GM12892 (cell line): ENCODE data around the gene SPEF1.
A peak's percentile ranks its signal among the peaks of the same experiment; 100 is the strongest.
"Not testable (repeated sequence)": the region's sequence is repeated elsewhere in the genome, so short reads cannot be mapped to it uniquely, and the experiment has no call there.

Source experiments
- DNase-seq: peaks from one replicate; pipeline ENCODE4 v3.0.0; 2011; ENCODE audit not compliant: insufficient read length
- FAIRE-seq: peaks from 2 replicates; lab custom pipeline; 2011; peaks lifted over from hg19 to GRCh38; lab: Jason Lieb, UNC
- POLR2A ChIP-seq: IDR thresholded peaks from 2 replicates; pipeline ENCODE4 v1.6.1; 2011; ENCODE audit warnings: low read depth, low read length, control low read depth
- POLR2AphosphoS5 ChIP-seq: IDR thresholded peaks from 2 replicates; pipeline ENCODE4 v1.6.1; 2011; ENCODE audit warnings: low read depth, low read length, control low read depth
- TAF1 ChIP-seq: IDR thresholded peaks from 2 replicates; pipeline ENCODE4 v1.6.1; 2011; ENCODE audit warnings: low read depth, mild to moderate bottlenecking, control low read depth, low read length, borderline replicate concordance

The SPEF1 gene

DNA sequence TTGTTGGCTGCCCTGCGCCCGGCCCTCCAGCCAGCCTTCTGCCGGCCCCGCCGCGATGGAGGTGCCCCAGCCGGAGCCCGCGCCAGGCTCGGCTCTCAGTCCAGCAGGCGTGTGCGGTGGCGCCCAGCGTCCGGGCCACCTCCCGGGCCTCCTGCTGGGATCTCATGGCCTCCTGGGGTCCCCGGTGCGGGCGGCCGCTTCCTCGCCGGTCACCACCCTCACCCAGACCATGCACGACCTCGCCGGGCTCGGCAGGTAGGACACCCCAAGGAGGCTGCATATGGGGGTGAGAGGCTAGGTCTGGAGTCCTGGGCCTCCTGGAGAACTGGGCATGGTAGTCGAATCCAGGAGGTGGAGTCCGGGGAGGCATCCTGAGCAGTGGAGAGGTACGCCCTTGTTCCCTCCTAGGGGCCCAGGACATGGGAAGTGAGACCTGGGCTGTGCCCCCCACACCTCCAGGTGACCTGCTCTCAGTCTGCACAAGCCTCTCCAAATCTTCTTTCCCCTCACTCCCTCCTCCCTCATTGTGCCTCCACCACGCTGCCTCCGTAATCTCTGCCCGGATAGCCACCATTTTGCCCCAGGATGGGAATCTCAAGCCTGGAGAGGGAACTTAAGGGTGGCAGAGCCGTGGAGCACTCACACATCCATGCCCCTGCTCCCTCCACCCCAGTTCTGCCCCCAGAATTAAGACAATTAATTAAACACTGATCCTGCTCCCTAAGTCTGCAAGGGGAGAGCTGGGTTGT, 15.4 kb upstream of the SPEF1 start:
- FAIRE-seq (peak; percentile 74), DNase-seq (no peak)
- no peak for TF ChIP-seq POLR2AphosphoS5
- TF ChIP-seq POLR2A = no peak
- no peak for TF ChIP-seq TAF1

DNA sequence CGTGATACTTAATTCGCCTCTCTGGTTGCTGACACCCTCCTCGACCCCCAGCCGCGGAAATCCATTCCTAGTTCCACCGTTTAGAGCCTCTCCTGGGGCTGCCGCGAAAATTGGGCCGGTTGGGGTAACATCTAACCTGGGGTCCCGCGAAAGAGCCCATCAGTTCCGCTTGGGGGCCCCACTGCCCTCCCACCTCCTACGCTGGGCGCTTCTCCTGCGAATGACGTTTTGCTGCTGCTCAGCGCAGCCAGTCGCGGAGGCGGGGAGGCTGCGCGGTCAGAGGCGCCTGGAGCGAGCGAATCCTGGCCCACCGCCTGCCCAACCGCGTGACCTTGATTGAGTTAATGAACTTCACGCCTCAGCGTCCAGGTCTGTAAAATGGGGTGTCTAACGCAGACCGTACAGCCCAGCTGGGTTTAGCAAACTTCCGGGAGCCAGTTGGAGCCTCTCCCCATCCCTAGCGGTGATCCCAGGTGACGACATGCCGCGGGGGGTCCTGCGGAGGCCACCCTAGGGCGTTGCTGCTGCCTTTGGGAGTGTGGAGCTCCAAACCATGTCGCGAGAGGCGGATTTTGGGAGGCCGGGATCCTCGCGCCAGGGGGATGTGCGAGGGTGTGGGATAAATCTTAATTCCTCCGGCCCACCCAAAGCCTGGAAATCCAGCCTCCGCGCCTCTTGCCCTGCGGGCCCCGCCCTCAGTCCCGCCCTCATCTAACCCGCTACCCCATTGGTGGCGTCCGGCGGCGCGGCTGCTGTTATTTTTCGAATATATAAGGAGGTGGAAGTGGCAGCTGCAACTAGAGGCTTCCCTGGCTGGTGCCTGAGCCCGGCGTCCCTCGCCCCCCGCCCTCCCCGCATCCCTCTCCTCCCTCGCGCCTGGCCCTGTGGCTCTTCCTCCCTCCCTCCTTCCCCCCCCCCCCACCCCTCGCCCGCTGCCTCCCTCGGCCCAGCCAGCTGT, 14.5 kb upstream of the SPEF1 start, which contains the start of gene CDC25B:
Gene CDC25B, plus strand, starts transcription at position 800 of the 958 bp plus-strand sequence. CDS start 222 bp downstream, outside the sequence.
- FAIRE-seq = peak; percentile 94
- TF ChIP-seq TAF1 (no peak), POLR2A (peak; percentile 70), POLR2AphosphoS5 (peak; percentile 42; the same call in 1 of the 2 replicates)
- DNase-seq = peak; percentile 93

DNA sequence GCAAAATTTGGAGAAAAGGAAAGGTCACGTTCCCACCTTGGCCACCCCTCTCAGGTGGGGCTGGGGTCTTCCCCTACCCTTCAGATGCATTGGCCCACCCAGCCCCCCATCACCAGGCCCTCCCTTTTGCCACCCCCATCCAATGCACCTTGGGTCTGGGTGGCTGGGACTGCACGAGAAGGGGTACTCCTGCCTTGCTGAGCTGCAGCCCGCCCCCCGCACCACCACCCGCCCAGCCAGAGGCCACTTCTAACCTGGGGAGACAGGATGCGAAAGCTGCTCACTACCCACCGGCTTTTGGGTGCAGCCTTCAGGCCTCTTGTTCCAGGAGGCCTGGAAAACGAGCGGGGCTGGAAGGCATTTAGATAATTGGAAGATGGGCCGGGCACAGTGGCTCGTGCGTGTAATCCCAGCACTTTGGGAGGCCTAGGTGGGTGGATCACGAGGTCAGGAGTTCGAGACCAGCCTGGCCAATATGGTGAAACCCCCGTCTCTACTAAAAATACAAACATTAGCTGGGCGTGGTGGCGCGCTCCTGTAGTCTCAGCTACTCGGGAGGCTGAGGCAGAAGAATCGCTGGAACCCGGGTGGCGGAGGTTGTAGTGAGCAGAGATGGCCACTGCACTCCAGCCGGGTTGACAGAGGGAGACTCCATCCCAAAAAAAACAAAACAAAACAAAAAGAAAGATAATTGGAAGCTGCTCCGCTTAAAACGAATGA, 13.6 kb upstream of the SPEF1 start:
- DNase-seq = no peak
- TF ChIP-seq POLR2A (no peak), TAF1 (no peak), POLR2AphosphoS5 (no peak)
- no peak for FAIRE-seq

DNA sequence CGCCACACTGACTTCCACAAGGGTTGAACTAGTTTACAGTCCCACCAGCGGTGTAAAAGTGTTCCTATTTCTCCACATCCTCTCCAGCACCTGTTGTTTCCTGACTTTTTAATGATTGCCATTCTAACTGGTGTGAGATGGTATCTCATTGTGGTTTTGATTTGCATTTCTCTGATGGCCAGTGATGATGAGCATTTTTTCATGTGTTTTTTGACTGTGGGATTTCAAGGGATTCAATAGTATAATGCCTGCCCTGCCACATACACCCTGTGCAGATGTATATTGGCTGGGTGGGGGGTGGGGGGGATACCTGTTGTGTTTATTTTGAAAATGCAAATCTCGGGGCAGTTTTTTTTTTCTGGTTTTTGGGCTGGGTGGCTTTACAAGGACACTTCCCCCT, 12.9 kb upstream of the SPEF1 start:
- FAIRE-seq, DNase-seq: not testable (repeated sequence)

DNA sequence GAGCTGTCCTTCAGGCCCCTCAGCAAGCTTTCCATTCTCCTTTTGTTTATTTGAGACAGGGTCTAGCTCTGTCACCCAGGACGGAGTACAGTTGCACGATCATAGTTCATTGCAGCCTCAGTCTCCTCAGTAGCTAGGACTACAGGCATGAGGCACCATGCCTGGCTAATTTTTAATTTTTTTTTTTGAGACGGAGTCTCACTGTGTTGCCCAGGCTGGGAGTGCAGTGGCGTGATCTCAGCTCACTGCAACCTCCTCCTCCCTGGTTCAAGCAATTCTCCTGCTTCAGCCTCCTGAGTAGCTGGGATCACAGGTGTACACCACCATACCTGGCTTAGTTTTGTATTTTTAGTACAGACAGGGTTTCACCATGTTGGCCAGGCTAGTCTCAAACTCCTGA, 8.0 kb upstream of the SPEF1 start:
- FAIRE-seq = not testable (repeated sequence)

DNA sequence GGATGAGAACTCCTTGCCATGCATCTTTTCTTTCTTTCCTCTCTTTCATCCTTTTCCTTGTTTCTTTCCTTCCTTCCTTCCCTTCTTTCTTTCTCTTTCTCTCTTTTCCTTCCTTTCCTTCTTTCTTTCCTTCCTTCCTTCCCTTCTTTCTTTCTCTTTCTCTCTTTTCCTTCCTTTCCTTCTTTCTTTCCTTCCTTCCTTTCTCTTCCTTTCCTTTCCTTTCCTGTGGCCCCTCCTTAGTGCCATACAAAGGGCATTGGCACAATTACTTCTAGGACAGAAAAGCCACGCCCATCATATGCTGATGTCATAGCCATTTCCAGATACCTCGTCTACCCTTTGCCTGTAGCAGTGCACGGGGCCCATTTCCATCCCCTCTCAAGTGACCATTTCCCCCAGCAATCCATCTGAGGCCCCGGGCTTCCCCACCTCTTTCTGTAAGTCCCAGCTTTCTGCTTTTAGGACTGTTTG, 7.5 kb upstream of the SPEF1 start:
- no peak for TF ChIP-seq TAF1
- TF ChIP-seq POLR2A = no peak
- no peak for TF ChIP-seq POLR2AphosphoS5
- FAIRE-seq (no peak), DNase-seq (no peak)

More for the DNA sequence above, 8.0 kb upstream of the SPEF1 start:
- not testable (repeated sequence) for DNase-seq

DNA sequence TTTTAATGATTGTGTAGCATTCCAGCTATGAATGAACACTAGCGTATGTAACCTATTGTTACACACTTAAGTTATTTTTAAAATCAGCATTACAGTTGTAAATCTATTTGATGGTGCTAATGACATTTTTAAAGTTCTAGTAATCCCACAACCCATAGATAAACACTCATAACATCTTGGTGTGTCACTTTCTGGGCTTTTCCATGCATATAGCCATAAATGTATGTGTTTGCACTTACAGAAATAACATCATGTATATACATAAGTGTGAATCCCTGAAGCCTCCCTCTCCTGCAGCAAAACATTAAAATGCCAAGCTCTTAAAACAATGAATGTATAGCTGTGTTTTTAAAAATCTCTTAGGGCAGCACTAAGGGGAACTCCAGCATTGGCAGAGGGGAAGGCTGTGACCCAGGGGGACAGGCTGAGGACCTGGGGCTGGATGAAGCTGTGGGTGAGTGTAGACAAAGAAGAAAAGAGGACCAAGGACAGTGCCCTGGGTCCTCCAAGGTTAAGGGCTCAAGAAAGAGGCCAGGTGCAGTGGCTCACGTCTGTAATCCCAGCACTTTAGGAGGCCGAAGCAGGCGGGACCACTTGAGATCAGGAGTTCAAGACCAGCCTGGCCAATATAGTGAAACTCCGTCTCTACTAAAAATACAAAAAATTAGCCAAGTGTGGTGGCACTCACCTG, 6.2 kb upstream of the SPEF1 start:
- peak; percentile 42 for FAIRE-seq
- no peak for TF ChIP-seq POLR2AphosphoS5
- no peak for TF ChIP-seq TAF1
- no peak for TF ChIP-seq POLR2A
- no peak for DNase-seq

DNA sequence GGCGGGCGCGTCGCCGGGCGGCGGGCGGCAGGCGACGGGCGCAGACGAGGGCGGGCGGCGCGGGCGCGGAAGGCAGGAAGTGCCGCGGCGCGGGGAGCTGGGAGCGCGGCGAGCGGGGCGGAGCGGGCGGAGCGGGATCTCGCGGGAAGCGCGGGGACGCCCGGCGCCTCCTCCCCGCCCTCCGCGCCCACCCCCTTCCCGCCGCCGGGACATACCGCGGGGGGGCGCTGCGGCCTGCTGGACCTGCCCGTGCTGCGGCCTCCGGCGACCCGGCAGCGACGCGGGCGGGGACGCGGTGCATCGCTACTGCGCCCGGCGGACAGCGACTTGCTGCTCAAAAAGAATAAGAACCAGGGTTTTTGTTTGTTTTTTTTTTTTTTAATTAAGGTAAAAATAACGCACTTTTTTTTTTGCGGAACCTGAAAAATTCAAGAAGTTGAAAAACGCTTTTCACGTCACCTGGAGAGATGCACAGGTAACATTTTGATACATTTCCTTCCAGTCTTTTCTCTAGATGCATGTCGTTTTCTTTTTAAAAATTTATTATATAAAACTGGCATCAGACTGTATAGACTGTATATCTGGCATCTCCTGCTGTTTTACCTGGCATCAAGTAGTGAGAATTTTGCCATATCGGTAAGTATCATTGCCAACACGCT, 5.5 kb upstream of the SPEF1 start, which contains the start of gene CENPB:
Gene CENPB, minus strand, starts transcription at position 76 of the 659 bp plus-strand sequence. CDS start 257 bp downstream, outside the sequence.
- no peak for TF ChIP-seq POLR2AphosphoS5
- peak; percentile 56; the same call in 1 of the 2 replicates for TF ChIP-seq POLR2A
- no peak for TF ChIP-seq TAF1
- DNase-seq = peak; percentile 95
- peak; percentile 92 for FAIRE-seq

DNA sequence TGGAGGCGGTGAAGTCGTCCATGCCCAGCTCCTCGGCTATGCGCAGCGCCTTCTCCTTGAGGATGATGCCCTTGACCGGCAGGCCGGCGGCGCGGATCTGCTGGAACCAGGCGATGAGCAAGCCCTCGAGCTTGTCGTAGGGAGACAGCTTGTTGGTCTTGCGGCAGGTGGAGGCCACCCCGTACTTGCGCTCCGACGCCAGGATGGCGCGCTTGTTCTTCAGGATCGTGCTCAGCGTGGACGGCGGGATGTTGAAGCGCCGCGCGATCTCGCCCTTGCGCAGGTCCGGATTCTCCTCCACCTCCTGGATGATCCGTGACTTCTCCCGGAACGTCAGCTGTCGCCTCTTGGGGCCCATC, 4.9 kb upstream of the SPEF1 start:
- FAIRE-seq (no peak), DNase-seq (peak; percentile 50)
- TF ChIP-seq TAF1 (no peak), POLR2AphosphoS5 (no peak), POLR2A (no peak)
